Peyer's patch (tissue), 4 donors: ENCODE data around the gene ZNF846. TPM values are rescaled to one million over a fixed set of nuclear protein-coding genes. Genes with fewer than 3 reads are reported as not detected.
"Not testable (repeated sequence)": the region's sequence is repeated elsewhere in the genome, so short reads cannot be mapped to it uniquely, and the experiment has no call there.

Experiments used
- DNase-seq, 3 donors: peaks; one replicate each; pipeline ENCODE4 v3.0.0-alpha.2; 2017 to 2019
- H3K27ac ChIP-seq, 4 donors: fragments of 200-600 bp; sonication (generic); one replicate each; pipeline ENCODE4 v1.5.1; 2016 to 2019
- H3K27me3 ChIP-seq, 2 donors: fragments of 200-600 bp; sonication (generic); one replicate each; pipeline ENCODE4 v1.5.1; 2019
- H3K36me3 ChIP-seq, 3 donors: fragments of 200-600 bp; sonication (generic); one replicate each; pipeline ENCODE4 v1.5.1; 2016 to 2019
- H3K4me1 ChIP-seq, 4 donors: fragments of 200-600 bp; sonication (generic); one replicate each; pipeline ENCODE4 v1.5.1; 2016 to 2019
- H3K4me3 ChIP-seq, 4 donors: fragments of 200-600 bp; sonication (generic); 1 replicate in 3 of 4; 2 replicates in 1 of 4; pipeline ENCODE4 v1.5.1; 2016 to 2019; ENCODE audit warnings: mild to moderate bottlenecking in 1 of 4
- H3K9me3 ChIP-seq, 4 donors: fragments of 200-600 bp; sonication (generic); one replicate each; pipeline ENCODE4 v1.5.1; 2016 to 2019; ENCODE audit warnings: mild to moderate bottlenecking in 1 of 4
- CTCF ChIP-seq, 6 experiments: fragments of 450-650 bp in 4 of 6; fragments of 200-600 bp in 2 of 6; sonication (generic) in 1 of 6; IDR thresholded peaks; one replicate each; pipeline ENCODE4 v1.5.1; 2017 to 2019; ENCODE audit warnings: antibody characterized with exemption in 6 of 6, mild to moderate bottlenecking in 3 of 6, moderate library complexity in 1 of 6
- POLR2A ChIP-seq, 2 donors: fragments of 450-650 bp; IDR thresholded peaks; one replicate each; pipeline ENCODE4 v1.5.1; 2017; ENCODE audit warnings: antibody characterized with exemption in 2 of 2, mild to moderate bottlenecking in 2 of 2, moderate library complexity in 2 of 2
- total RNA-seq, 4 donors: library from RNA; depleted of rRNA; stranded (reverse); fragments of >200 nt; gene quantifications; one replicate each; pipeline ENCODE4 v1.1.0, GENCODE V29; 2016

The ZNF846 gene
- total RNA-seq, 4 donors from 2014 or later, result 6.8 to 20.6 (median 14.8) TPM

DNA sequence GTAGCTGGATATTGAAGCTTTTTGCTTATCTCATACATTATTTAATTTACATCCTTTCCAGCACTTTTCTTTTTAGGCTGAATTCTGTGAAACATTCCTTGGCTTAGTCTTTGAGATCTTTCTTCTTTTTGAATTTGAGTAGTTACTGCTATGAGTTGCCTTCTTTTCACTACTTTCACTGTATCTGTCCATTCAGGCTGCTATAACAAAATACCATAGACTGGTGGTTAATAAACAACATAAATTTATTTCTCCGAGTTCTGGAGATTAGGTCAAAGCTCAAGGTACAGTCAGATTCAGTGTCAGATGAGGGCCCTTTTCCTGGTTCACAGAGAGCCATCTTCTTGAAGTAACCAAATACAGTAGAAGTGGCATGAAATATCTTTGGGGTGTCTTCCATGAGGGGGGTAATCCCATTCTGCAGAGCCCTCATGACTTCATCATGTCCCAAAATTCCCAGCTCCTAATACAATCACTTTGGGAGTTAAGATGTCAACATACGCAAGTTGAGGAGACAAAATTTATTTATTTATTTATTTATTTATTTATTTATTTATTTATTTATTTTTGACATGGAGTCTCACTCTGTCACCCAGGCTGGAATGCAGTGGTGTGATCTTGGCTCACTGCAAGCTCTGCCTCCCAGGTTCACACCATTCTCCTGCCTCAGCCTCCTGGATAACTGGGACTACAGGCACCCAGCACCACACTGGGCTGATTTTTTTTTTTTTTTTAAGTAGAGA, 15.7 kb downstream of the ZNF846 start:
- Histone ChIP-seq H3K4me1 (no peaks in the 10 kb centered on the region), H3K27me3 (no peaks in the 10 kb centered on the region), H3K36me3 (peaks cover 0 to 6% (median 3%) of the 10 kb centered on the region in 3 donors), H3K4me3 (no peak overlapping the region), H3K9me3 (peaks cover 0 to 37% (median 11%) of the 10 kb centered on the region in 4 donors), H3K27ac (no peak overlapping the region)
- TF ChIP-seq CTCF (IDR thresholded peaks at IDR 0.05) (no peak), POLR2A (IDR thresholded peaks at IDR 0.05) (no peak)
- no peak for DNase-seq

GRCh38 chr19:9751446-9751845, 17.1 kb downstream of the ZNF846 start:
- H3K27ac ChIP-seq, result no peak overlapping the region
- H3K9me3 ChIP-seq, result peaks cover 0 to 23% (median 4%) of the 10 kb centered on the region in 4 donors
- no peaks in the 10 kb centered on the region for H3K4me1 ChIP-seq
- DNase-seq, result no peak
- no peaks in the 10 kb centered on the region for H3K36me3 ChIP-seq
- no peak overlapping the region for H3K4me3 ChIP-seq
- no peak for TF ChIP-seq POLR2A (IDR thresholded peaks at IDR 0.05)
- no peak for TF ChIP-seq CTCF (IDR thresholded peaks at IDR 0.05)
- H3K27me3 ChIP-seq, result no peaks in the 10 kb centered on the region

DNA sequence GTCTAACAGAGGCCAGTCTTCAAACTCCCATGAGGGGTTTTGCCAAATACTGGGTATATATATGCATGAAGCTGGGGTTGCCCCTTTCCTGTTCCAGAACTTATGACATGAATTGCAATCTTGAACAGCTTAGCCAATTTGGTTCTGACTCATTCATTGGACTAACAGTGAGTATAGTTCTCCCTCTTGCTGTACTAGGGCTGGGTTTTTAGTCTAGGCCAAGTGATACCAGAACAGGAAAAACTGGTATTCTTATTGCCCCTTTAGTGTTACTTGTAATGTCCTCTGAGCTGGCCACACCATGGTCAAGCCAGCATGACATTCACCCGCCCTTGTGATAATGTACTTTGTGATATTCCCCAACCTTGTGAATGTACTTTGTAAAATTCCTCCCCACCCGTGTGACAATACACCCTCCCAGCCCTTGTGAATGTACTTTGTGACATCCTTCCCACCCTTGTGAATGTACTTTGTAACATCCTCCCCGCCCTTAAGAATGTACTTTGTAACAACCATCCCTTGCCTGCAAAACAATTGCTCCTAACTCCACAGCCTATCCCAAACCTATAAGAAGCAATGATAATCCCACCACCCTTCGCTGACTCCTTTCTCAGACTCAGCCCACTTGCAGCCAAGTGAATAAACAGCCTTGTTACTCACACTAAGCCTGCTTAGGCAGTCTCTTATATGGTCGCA, 26.9 kb downstream of the ZNF846 start:
- Histone ChIP-seq H3K27ac (no peak overlapping the region), H3K27me3 (no peaks in the 10 kb centered on the region), H3K36me3 (no peaks in the 10 kb centered on the region), H3K9me3 (peaks cover 0 to 8% (median 0%) of the 10 kb centered on the region in 4 donors), H3K4me3 (no peak overlapping the region), H3K4me1 (no peaks in the 10 kb centered on the region)
- DNase-seq, result no peak
- TF ChIP-seq POLR2A (IDR thresholded peaks at IDR 0.05) (no peak), CTCF (IDR thresholded peaks at IDR 0.05) (no peak)

DNA sequence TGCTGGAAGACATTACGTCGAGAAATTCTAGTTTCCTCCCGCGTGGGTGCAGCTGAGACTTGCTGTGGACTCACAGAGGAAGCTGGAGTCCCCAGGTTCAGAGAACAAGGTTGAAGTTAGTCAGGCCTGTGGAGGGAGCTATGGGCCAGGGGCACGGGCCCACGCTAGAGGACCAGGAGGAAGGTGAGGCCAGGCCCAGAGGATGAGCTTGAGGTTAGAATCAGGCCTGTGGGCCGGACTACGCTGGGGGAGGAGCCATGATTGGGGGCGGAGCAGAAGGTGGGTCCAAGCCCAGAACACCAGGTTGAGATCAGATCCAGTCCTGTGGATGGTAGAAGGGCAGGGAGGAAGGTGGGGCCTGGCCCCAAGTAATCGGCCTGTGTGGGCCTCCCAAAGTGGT, 32.6 kb downstream of the ZNF846 start:
- Histone ChIP-seq H3K36me3 (no peaks in the 10 kb centered on the region), H3K27ac (no peak overlapping the region), H3K4me1 (no peaks in the 10 kb centered on the region), H3K4me3 (no peak overlapping the region), H3K9me3 (peaks cover 0 to 4% (median 2%) of the 10 kb centered on the region in 4 donors), H3K27me3 (no peaks in the 10 kb centered on the region)
- TF ChIP-seq CTCF (IDR thresholded peaks at IDR 0.05) (no peak), POLR2A (IDR thresholded peaks at IDR 0.05) (no peak)
- DNase-seq, result no peak

- H3K4me1 ChIP-seq, DNase-seq, H3K4me3 ChIP-seq, H3K27me3 ChIP-seq, H3K27ac ChIP-seq, H3K9me3 ChIP-seq, H3K36me3 ChIP-seq: not testable (repeated sequence)
These were observed 38.5 kb downstream of the ZNF846 start for GRCh38 chr19:9730056-9730455.

DNA sequence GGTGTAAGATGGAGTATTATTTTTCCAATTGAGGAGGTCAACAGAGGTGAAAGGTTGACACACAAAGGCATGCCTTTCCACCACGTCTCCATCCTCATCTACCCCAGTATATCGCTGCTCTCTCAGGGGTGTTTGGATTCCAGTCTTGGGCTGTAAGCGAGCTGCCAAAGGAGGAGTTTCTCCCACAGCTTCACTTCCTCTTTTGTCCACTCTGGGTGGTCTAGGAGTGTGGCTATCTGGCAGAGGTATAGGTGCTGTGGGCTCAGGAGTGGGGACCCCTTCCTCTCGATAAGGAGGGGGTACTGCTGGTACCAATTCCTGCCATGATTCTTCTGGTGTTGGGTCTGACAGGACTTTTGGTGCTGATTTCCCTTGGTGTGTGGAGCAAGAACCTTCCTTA, 39.4 kb downstream of the ZNF846 start:
- no peaks in the 10 kb centered on the region for H3K36me3 ChIP-seq
- H3K9me3 ChIP-seq, result no peaks in the 10 kb centered on the region
- no peaks in the 10 kb centered on the region for H3K27me3 ChIP-seq
- no peak overlapping the region for H3K27ac ChIP-seq
- H3K4me1 ChIP-seq, result no peaks in the 10 kb centered on the region
- DNase-seq, result no peak
- TF ChIP-seq POLR2A (IDR thresholded peaks at IDR 0.05), result no peak
- no peak for TF ChIP-seq CTCF (IDR thresholded peaks at IDR 0.05)
- H3K4me3 ChIP-seq, result no peak overlapping the region
